ENCODE measurements around the gene SHISA2. TPM values are rescaled to one million over a fixed set of nuclear protein-coding genes. Genes with fewer than 3 reads are reported as not detected.
A peak's percentile ranks its signal among the peaks of the same experiment; 100 is the strongest.

Gene SHISA2
- total RNA-seq, 1 donor from 2014 or later, result 159 TPM

DNA sequence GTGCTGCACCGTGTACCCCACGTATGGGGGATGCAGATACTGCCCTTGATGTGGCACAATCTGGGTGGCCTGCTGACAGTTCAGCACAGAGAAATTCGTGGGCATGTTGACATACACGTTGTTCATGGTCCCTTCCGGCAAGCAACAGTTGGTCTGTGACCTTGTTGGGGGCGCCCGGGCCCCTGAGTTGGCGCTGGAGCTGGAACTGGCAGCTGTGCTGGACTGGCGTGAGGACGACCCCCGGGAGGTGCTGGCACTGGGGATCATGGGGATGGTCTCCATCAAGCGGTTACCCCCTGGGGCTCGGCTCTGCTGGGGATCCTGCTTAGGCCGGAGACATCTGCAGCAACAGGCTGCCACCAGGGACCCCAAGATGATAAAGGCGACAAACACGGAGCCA lies 5.2 kb downstream of the SHISA2 start:
- H3K4me3 ChIP-seq (ENCODE audit: low read depth, low read length), result no peak overlapping the region
- TF ChIP-seq, protein P1, sequence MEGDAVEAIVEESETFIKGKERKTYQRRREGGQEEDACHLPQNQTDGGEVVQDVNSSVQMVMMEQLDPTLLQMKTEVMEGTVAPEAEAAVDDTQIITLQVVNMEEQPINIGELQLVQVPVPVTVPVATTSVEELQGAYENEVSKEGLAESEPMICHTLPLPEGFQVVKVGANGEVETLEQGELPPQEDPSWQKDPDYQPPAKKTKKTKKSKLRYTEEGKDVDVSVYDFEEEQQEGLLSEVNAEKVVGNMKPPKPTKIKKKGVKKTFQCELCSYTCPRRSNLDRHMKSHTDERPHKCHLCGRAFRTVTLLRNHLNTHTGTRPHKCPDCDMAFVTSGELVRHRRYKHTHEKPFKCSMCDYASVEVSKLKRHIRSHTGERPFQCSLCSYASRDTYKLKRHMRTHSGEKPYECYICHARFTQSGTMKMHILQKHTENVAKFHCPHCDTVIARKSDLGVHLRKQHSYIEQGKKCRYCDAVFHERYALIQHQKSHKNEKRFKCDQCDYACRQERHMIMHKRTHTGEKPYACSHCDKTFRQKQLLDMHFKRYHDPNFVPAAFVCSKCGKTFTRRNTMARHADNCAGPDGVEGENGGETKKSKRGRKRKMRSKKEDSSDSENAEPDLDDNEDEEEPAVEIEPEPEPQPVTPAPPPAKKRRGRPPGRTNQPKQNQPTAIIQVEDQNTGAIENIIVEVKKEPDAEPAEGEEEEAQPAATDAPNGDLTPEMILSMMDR (conservative IDR thresholded peaks at IDR 0.05; ENCODE audit: low read depth, low read length), result no peak
- DNase-seq (ENCODE audit: low read depth), result no peak

DNA sequence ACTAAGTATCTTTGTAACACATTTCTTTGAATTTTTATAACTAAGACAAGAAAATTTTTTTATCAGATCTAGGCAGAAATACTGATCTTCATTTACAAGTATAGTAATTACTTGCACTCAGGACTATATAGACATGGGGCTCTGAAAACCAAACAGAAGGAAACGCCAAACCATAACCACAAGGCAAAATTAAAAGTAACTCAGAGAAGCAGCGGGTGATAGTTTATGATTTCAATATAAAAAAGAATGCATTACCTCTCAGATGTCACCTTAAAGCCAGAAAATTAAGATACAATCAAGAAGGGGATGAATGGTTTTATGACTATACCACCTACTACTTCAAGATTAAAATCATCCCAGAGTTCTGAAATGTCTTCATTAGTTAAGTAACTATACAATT lies 6.7 kb downstream of the SHISA2 start:
- no peak for DNase-seq (ENCODE audit: low read depth)
- H3K4me3 ChIP-seq (ENCODE audit: low read depth, low read length), result no peak overlapping the region
- TF ChIP-seq, protein P1 (conservative IDR thresholded peaks at IDR 0.05; ENCODE audit: low read depth, low read length), result no peak

DNA sequence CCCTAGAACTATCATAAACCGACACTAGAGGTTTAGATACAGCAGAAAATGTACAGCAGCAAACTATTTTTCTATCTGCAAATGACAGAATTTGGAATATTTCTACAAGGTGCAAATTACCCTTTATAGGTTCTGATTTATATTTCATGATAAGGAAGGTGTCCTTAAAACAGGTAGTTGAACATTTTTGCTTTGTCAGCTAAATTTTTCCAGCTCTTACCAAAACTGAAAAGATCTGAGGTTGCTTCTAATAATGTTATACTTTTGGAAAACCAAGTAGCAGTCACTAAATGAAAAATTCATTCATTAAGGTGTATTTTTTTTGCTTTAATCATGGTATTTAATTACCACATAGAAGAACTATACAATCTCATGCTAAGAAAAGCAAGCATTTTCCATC lies 9.0 kb downstream of the SHISA2 start:
- no peak overlapping the region for H3K4me3 ChIP-seq (ENCODE audit: low read depth, low read length)
- no peak for DNase-seq (ENCODE audit: low read depth)
- TF ChIP-seq, protein P1 (conservative IDR thresholded peaks at IDR 0.05; ENCODE audit: low read depth, low read length), result no peak

DNA sequence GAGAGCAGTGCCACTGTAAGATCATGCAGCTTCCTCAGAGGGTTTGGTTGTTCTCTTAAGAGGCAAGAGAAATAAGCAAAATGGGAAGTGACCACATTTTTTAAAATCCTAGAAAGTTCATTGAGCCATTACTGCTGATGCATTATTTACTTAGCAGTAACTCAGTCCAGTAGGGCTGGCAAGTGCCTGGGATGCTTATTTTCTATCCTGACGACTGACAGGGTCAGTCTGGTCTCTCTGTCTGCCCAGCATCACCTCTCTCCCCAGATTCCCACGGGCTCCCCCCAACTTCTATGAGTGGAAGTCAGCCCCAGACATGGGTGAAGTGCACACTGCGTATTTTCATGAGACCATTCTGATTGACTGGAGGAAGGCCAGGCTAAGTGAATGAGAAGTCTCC lies 10.4 kb downstream of the SHISA2 start:
- TF ChIP-seq, protein P1 (conservative IDR thresholded peaks at IDR 0.05; ENCODE audit: low read depth, low read length), result no peak
- DNase-seq (ENCODE audit: low read depth), result no peak
- no peak overlapping the region for H3K4me3 ChIP-seq (ENCODE audit: low read depth, low read length)

DNA sequence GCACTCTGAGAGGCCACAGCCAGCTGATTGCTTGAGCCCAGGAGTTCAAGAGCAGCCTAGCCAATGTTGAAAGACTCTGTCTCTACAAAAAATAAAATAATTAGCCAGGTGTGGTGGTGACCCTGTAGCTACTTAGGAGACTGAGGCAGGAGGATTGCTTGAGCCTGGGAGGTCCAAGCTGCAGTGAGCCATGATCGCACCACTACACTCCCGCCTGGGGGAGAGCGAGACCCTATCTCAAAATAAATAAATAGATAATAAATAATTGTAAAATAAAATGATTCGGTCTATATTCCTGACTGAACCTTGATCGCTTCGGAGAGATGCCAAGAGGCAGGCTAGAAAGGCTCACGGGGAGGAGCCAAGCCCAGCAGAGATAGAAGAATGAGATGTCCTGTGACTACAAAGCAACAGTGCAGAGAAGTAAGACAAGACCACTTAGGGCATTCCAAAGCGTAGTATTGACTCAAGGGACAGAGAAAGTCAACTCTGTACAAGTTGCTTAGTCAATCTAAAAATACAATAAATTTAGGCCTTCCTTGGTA lies 12.8 kb downstream of the SHISA2 start:
- no peak overlapping the region for H3K4me3 ChIP-seq (ENCODE audit: low read depth, low read length)
- TF ChIP-seq, protein P1 (conservative IDR thresholded peaks at IDR 0.05; ENCODE audit: low read depth, low read length), result no peak
- DNase-seq (ENCODE audit: low read depth), result no peak

DNA sequence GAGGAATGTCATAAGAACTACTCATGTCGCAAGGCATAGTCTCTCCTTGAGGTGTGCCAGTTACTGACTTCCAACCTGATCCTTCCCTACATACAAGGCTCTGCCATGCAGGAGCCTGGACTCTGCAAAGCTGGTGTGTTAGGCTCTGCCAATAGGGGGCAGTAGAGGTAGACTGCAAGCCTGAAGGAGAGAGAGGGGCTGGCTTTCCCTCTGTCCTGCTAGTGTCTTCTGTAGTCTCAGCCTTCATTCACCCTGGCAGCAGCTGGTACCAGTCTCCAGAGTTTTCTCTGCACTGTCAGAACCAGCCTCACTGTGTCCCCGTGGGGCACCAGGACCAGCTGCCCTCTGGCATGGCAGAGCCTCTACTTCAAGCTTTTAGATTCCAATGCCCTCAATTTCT lies 14.5 kb downstream of the SHISA2 start:
- TF ChIP-seq, protein P1 (conservative IDR thresholded peaks at IDR 0.05; ENCODE audit: low read depth, low read length), result peak; percentile 78
- DNase-seq (ENCODE audit: low read depth), result no peak
- no peak overlapping the region for H3K4me3 ChIP-seq (ENCODE audit: low read depth, low read length)

DNA sequence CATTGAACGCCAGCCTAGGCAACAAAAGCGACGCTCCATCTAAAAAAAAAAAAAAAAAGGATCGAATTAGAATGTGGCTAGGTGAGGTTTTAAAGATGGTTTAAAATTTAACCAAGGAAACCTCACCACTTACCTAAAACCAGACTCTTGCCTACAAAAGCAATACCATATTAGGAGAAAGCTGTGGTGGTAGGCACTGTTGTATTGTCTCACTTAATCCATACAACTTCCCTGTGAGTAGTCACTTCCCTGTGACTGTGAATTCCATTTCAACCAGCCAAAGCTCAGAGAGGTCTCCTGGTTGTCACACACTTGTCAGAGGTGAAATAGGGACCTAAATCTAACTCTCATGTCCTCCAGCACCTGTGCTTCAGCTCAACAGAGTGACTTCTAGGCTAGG lies 15.4 kb downstream of the SHISA2 start:
- TF ChIP-seq, protein P1 (conservative IDR thresholded peaks at IDR 0.05; ENCODE audit: low read depth, low read length), result no peak
- no peak overlapping the region for H3K4me3 ChIP-seq (ENCODE audit: low read depth, low read length)
- no peak for DNase-seq (ENCODE audit: low read depth)

Measured in epithelial cell of proximal tubule (primary cell).